ENCODE results near the gene RNF25. TPM values are rescaled to one million over a fixed set of nuclear protein-coding genes. Genes with fewer than 3 reads are reported as not detected.

Gene RNF25
- total and polyA plus RNA-seq, 2 of the 4 experiments (the other 2 are of a cell fraction), result 56.5 to 78.1 TPM

GRCh38 chr2:218621007-218621406, 50.8 kb downstream of the RNF25 start:
- Histone ChIP-seq H3K27me3 (ENCODE audit: control insufficient read depth, insufficient read depth, low read length) (no peaks in the 10 kb centered on the region), H2AK5ac (ENCODE audit: low read depth, low read length) (no peak overlapping the region), H3K4me2 (ENCODE audit: low read depth, low read length) (no peak overlapping the region), H4K91ac (ENCODE audit: insufficient read depth, low read depth, low read length) (no peak overlapping the region), H4K8ac (ENCODE audit: low read depth in 2 of 2, low read length in 2 of 2) (no peak overlapping the region), H4K5ac (ENCODE audit: low read depth, low read length) (no peak overlapping the region), H3K23ac (ENCODE audit: low read depth, low read length) (no peak overlapping the region), H2BK15ac (ENCODE audit: low read depth, low read length) (no peak overlapping the region), H3K9me1 (ENCODE audit: insufficient read depth, low read length) (no peaks in the 10 kb centered on the region), H3K4ac (ENCODE audit: low read depth, low read length) (no peak overlapping the region), H2AFZ (replicated peaks; ENCODE audit: low read length, poor library complexity) (no peak overlapping the region), H3K9ac (ENCODE audit: low read depth, low read length) (no peak overlapping the region), H3K14ac (replicated peaks; ENCODE audit: low read depth, low read length) (no peak overlapping the region), H3K9me3 (ENCODE audit: control insufficient read depth, insufficient read depth, low read length) (no peaks in the 10 kb centered on the region), H4K20me1 (ENCODE audit: insufficient read depth, low read length) (no peaks in the 10 kb centered on the region), H3K4me1 (ENCODE audit: control insufficient read depth, insufficient read depth, low read length) (no peaks in the 10 kb centered on the region; the same call in 1 of the 2 replicates), H2BK120ac (ENCODE audit: low read depth, low read length) (no peak overlapping the region), H3K56ac (ENCODE audit: extremely low read depth, insufficient read depth, low read length) (no peak overlapping the region; the same call in 1 of the 2 replicates), H3K27ac (ENCODE audit: insufficient read depth, low read length) (no peak overlapping the region), H3K4me3 (ENCODE audit: insufficient read depth, low read depth, low read length) (no peak overlapping the region), H2BK5ac (ENCODE audit: low read depth, low read length, poor library complexity, severe bottlenecking) (no peak overlapping the region), H2AK9ac (replicated peaks; ENCODE audit: low read depth, low read length, poor library complexity) (no peak overlapping the region), H3K79me1 (ENCODE audit: low read depth in 1 of 2, low read length in 2 of 2) (no peaks in the 10 kb centered on the region), H3K36me3 (ENCODE audit: control insufficient read depth, insufficient read depth, low read length) (no peaks in the 10 kb centered on the region), H3K18ac (ENCODE audit: low read depth, low read length) (no peak overlapping the region), H2BK20ac (ENCODE audit: low read depth, low read length) (no peak overlapping the region)
- in situ Hi-C loops (cut with MboI; ENCODE audit: low sequenced_read_pairs) (no loop called here), intact Hi-C loops (cut with micrococcal nuclease) (no loop called here), dilution Hi-C loops (cut with HindIII; ENCODE audit: low sequenced_read_pairs, unreplicated experiment) (no loop called here)
- POLR2A ChIA-PET (ENCODE audit: unreplicated experiment), result no interaction called here
- no peak for TF ChIP-seq MAFK (IDR thresholded peaks at IDR 0.05; ENCODE audit: low read depth, low read length)
- TF ChIP-seq RAD21 (IDR thresholded peaks at IDR 0.05; ENCODE audit: low read length), result no peak
- TF ChIP-seq CEBPB (IDR thresholded peaks at IDR 0.05; ENCODE audit: low read depth, low read length), result no peak
- no peak for TF ChIP-seq FOS (IDR thresholded peaks at IDR 0.05; ENCODE audit: low read depth, low read length)
- TF ChIP-seq RCOR1 (IDR thresholded peaks at IDR 0.05; ENCODE audit: insufficient replicate concordance, low read length), result no peak
- no peak for TF ChIP-seq BHLHE40 (IDR thresholded peaks at IDR 0.05; ENCODE audit: low read depth, low read length)
- no peak for TF ChIP-seq CTCF (conservative IDR thresholded peaks at IDR 0.05; ENCODE audit: low read depth, low read length)
- WGBS, 2 experiments (ENCODE audit: extremely low coverage in 2 of 2, insufficient read length in 1 of 2), result 63% methylated on average over 3 of the region's 7 CpGs; no CpG with 5 or more reads in 1 of the 2 experiments
- BruUV-seq (replicated peaks), result no TSS peak
- CTCF ChIA-PET, result no interaction called here
- no peak for DNase-seq
- ATAC-seq (ENCODE audit: low read depth), result no peak
